WI38 (cell line): ENCODE data around the gene LRRC57.
A peak's percentile ranks its signal among the peaks of the same experiment; 100 is the strongest.

Experiments
- H3K4me3 ChIP-seq: 2 replicates; pipeline ENCODE4 v1.5.1; 2011; ENCODE audit warnings: low read depth, mild to moderate bottlenecking, control low read depth, low read length
- CTCF ChIP-seq: IDR thresholded peaks from 2 replicates; pipeline ENCODE4 v1.5.1; 2012; ENCODE audit warnings: low read depth, mild to moderate bottlenecking, control low read depth, low read length

The LRRC57 gene

GRCh38 chr15:42499858-42500609, 48.6 kb downstream of the LRRC57 start:
- H3K4me3 ChIP-seq: no peak overlapping the region
- TF ChIP-seq CTCF: no peak

- H3K4me3 ChIP-seq: no peak overlapping the region
- TF ChIP-seq CTCF: no peak
Measured at GRCh38 chr15:42498212-42499068, 50.2 kb downstream of the LRRC57 start.

- peak within 1 kb of the TSS; percentile 80 for H3K4me3 ChIP-seq
- TF ChIP-seq CTCF: no peak
Measured at GRCh38 chr15:42495361-42496212, 53.0 kb downstream of the LRRC57 start, which contains the start of gene SNAP23. Gene SNAP23 (plus strand): TSS chr15:42495634. CDS start chr15:42511847, 16,213 bp downstream.

- no peak for TF ChIP-seq CTCF
- peak overlapping the region; percentile 80 for H3K4me3 ChIP-seq
Measured at GRCh38 chr15:42494998-42495360, 53.6 kb downstream of the LRRC57 start.

GRCh38 chr15:42493679-42494078, 54.9 kb downstream of the LRRC57 start:
- no peak overlapping the region for H3K4me3 ChIP-seq
- TF ChIP-seq CTCF: no peak

GRCh38 chr15:42491539-42492225, 56.9 kb downstream of the LRRC57 start:
- TF ChIP-seq CTCF: no peak
- H3K4me3 ChIP-seq: peak overlapping the region; percentile 100
